PC-3 (cell line): Measurements from ENCODE around the gene OSR1. TPM values are rescaled to one million over a fixed set of nuclear protein-coding genes. Genes with fewer than 3 reads are reported as not detected.
A peak's percentile ranks its signal among the peaks of the same experiment; 100 is the strongest.

Experiments used
- ATAC-seq: fragments of 200-7000 bp; cut with Tn5 transposase; 2 replicates; pipeline ENCODE4 v1.9.1; 2020; ENCODE audit warnings: mild to moderate bottlenecking, moderate library complexity
- BruUV-seq: library from RNA; stranded (reverse); fragments of 400-500 nt; replicated peaks from 2 replicates; lab custom pipeline; 2021; lab: Mats Ljungman, UMichigan
- CTCF ChIA-PET: fragments of 300-600 bp; sonication (Branson Sonifier 250); formaldehyde crosslinking; loops from one replicate; lab custom pipeline; 2022; ENCODE audit warnings: antibody characterized with exemption; lab: Charles Lee
- POLR2A ChIA-PET: fragments of 300-600 bp; sonication (Branson Sonifier 250); formaldehyde crosslinking; loops from one replicate; lab custom pipeline; 2022; ENCODE audit warnings: antibody characterized with exemption; ENCODE audit not compliant: unreplicated experiment; lab: Charles Lee
- DNase-seq: peaks from one replicate; pipeline ENCODE4 v3.0.0-alpha.2; 2015
- H2AFZ ChIP-seq: fragments of 300-600 bp; sonication (generic); 2 replicates; pipeline ENCODE4 v1.6.0; 2016; ENCODE audit warnings: antibody characterized with exemption, low read length
- H3F3A ChIP-seq: fragments of 300-600 bp; sonication (generic); one replicate; pipeline ENCODE4 v1.6.0; 2017; ENCODE audit warnings: antibody characterized with exemption, low read length, control low read depth, mild to moderate bottlenecking; ENCODE audit not compliant: unreplicated experiment
- H3K27ac ChIP-seq: fragments of 300-600 bp; sonication (generic); 2 replicates; pipeline ENCODE4 v1.5.1; 2016; ENCODE audit warnings: mild to moderate bottlenecking, low read length
- H3K27me3 ChIP-seq: fragments of 300-600 bp; sonication (generic); 2 replicates; pipeline ENCODE4 v1.6.1; 2016; ENCODE audit warnings: low read length, mixed read lengths
- H3K36me3 ChIP-seq: fragments of 300-600 bp; sonication (generic); 2 replicates; pipeline ENCODE4 v1.6.1; 2016; ENCODE audit warnings: low read depth, mixed run types, low read length, mixed read lengths
- H3K4me1 ChIP-seq: fragments of 300-600 bp; sonication (generic); 2 replicates; pipeline ENCODE4 v1.5.1; 2016; ENCODE audit warnings: low read length; ENCODE audit not compliant: insufficient read depth
- H3K4me2 ChIP-seq: fragments of 300-600 bp; sonication (generic); 2 replicates; pipeline ENCODE4 v1.6.0; 2016; ENCODE audit warnings: low read length
- H3K4me3 ChIP-seq: fragments of 300-600 bp; sonication (generic); 2 replicates; pipeline ENCODE4 v1.5.1; 2016; ENCODE audit warnings: mild to moderate bottlenecking, low read length, mixed read lengths
- H3K79me2 ChIP-seq: fragments of 300-600 bp; sonication (generic); 2 replicates; pipeline ENCODE4 v1.6.1; 2017; ENCODE audit warnings: low read length, mixed read lengths
- H3K9ac ChIP-seq: fragments of 300-600 bp; sonication (generic); 2 replicates; pipeline ENCODE4 v1.6.0; 2016; ENCODE audit warnings: mild to moderate bottlenecking, low read length
- H3K9me2 ChIP-seq: fragments of 300-600 bp; sonication (generic); replicated peaks from 2 replicates; pipeline ENCODE4 v1.6.1; 2016; ENCODE audit warnings: mixed run types, low read length, mixed read lengths
- H3K9me3 ChIP-seq: fragments of 300-600 bp; sonication (generic); 2 replicates; pipeline ENCODE4 v1.6.1; 2016; ENCODE audit warnings: low read length, mixed read lengths
- H4K20me1 ChIP-seq: fragments of 300-600 bp; sonication (generic); 2 replicates; pipeline ENCODE4 v1.6.1; 2016; ENCODE audit warnings: low read length, mixed read lengths
- CTCF ChIP-seq: fragments of 300-600 bp; sonication (generic); conservative IDR thresholded peaks from 2 replicates; pipeline ENCODE4 v1.5.1; 2017; ENCODE audit warnings: antibody characterized with exemption, low read depth, mild to moderate bottlenecking, low read length
- EZH2 ChIP-seq: fragments of 300-600 bp; sonication (generic); IDR thresholded peaks from one replicate; pipeline ENCODE4 v1.6.1; 2017; ENCODE audit warnings: antibody characterized with exemption, mild to moderate bottlenecking, low read length; ENCODE audit not compliant: unreplicated experiment
- EZH2phosphoT487 ChIP-seq: fragments of 300-600 bp; sonication (generic); IDR thresholded peaks from 2 replicates; pipeline ENCODE4 v1.6.1; 2018; ENCODE audit warnings: mild to moderate bottlenecking, antibody characterized with exemption, low read length, borderline replicate concordance
- intact Hi-C: fragments of 100-400 bp; cut with micrococcal nuclease; formaldehyde crosslinking; loops from 2 replicates; pipeline ENCODE4 v1.9.0; 2023
- total RNA-seq: library from RNA; depleted of rRNA; stranded (reverse); fragments of >200 nt; gene quantifications from 2 replicates; pipeline ENCODE4 v1.2.3, GENCODE V29; 2014

OSR1 gene
- total RNA-seq, 1 experiment from 2014 or later, result 33.5 TPM

- no peak overlapping the region for H2AFZ ChIP-seq
- H3K27me3 ChIP-seq, result no peaks in the 10 kb centered on the region
- ChIA-PET POLR2A (no interaction called here), CTCF (no interaction called here)
- intact Hi-C loops, result loop anchor here (5.0 kb wide), 1 partner anchor 388 kb away; no protein-coding TSS in a partner anchor
- H3K79me2 ChIP-seq, result peaks cover 28% of the 10 kb centered on the region
- no peaks in the 10 kb centered on the region for H3F3A ChIP-seq
- H3K9me3 ChIP-seq, result no peaks in the 10 kb centered on the region
- no peak for TF ChIP-seq CTCF
- no TSS peak for BruUV-seq
- H3K36me3 ChIP-seq, result no peaks in the 10 kb centered on the region
- no peak overlapping the region for H3K27ac ChIP-seq
- ATAC-seq (no peak), DNase-seq (no peak)
- H3K9ac ChIP-seq, result no peak overlapping the region
- H3K9me2 ChIP-seq, result no peaks in the 10 kb centered on the region
- peaks cover 32% of the 10 kb centered on the region for H3K4me1 ChIP-seq
- no peaks in the 10 kb centered on the region for H4K20me1 ChIP-seq
- no peak overlapping the region for H3K4me2 ChIP-seq
- no peak overlapping the region for H3K4me3 ChIP-seq
Measured at GRCh38 chr2:19360266-19360965, 2.0 kb upstream of the OSR1 start.

GRCh38 chr2:19359456-19359855 lies 1.0 kb upstream of the OSR1 start:
- peak overlapping the region; percentile 73; the same call in 1 of the 2 replicates for H3K4me3 ChIP-seq
- no peak for TF ChIP-seq EZH2phosphoT487
- TF ChIP-seq CTCF, result no peak
- no peak for TF ChIP-seq EZH2
- no peaks in the 10 kb centered on the region for H3F3A ChIP-seq
- peak overlapping the region; percentile 96 for H3K4me2 ChIP-seq
- ChIA-PET CTCF (no interaction called here), POLR2A (interaction anchor here (0.6 kb wide), 1 partner anchor 840 kb away, joined by 3 read pairs; no protein-coding TSS in a partner anchor)
- no TSS peak for BruUV-seq
- DNase-seq, result peak; percentile 32
- peaks cover 32% of the 10 kb centered on the region for H3K4me1 ChIP-seq
- intact Hi-C loops, result loop anchor here (5.0 kb wide), 1 partner anchor 52 kb away; no protein-coding TSS in a partner anchor
- no peaks in the 10 kb centered on the region for H3K27me3 ChIP-seq
- H3K9me2 ChIP-seq, result no peaks in the 10 kb centered on the region
- no peaks in the 10 kb centered on the region for H3K36me3 ChIP-seq
- H3K9ac ChIP-seq, result no peak overlapping the region
- H3K79me2 ChIP-seq, result peaks cover 38% of the 10 kb centered on the region
- no peak for ATAC-seq
- no peaks in the 10 kb centered on the region for H4K20me1 ChIP-seq
- no peaks in the 10 kb centered on the region for H3K9me3 ChIP-seq
- no peak overlapping the region for H3K27ac ChIP-seq
- H2AFZ ChIP-seq, result peak overlapping the region; percentile 96

- BruUV-seq, result TSS peak; percentile 53
- Histone ChIP-seq H3K4me3 (peak overlapping the region; percentile 73), H3F3A (no peaks in the 10 kb centered on the region), H3K36me3 (no peaks in the 10 kb centered on the region), H3K9ac (peak overlapping the region; percentile 67), H3K27me3 (no peaks in the 10 kb centered on the region), H3K9me3 (no peaks in the 10 kb centered on the region), H3K9me2 (no peaks in the 10 kb centered on the region), H3K4me2 (peak overlapping the region; percentile 96), H3K27ac (0 out of 2 replicates have a peak overlapping the region, but pooled peaks have one; percentile 13), H3K79me2 (peaks cover 39% of the 10 kb centered on the region), H3K4me1 (peaks cover 32% of the 10 kb centered on the region), H4K20me1 (no peaks in the 10 kb centered on the region), H2AFZ (peak overlapping the region; percentile 96)
- ATAC-seq, result no peak
- intact Hi-C loops, result loop anchor here (5.0 kb wide), 1 partner anchor 52 kb away; no protein-coding TSS in a partner anchor
- DNase-seq, result no peak
- ChIA-PET CTCF (no interaction called here), POLR2A (no interaction called here)
- no peak for TF ChIP-seq EZH2
- TF ChIP-seq EZH2phosphoT487, result no peak
- no peak for TF ChIP-seq CTCF
Measured at GRCh38 chr2:19359021-19359357, 566 bp upstream of the OSR1 start.
